Measurements from ENCODE around the gene HSD11B1. TPM values are rescaled to one million over a fixed set of nuclear protein-coding genes. Genes with fewer than 3 reads are reported as not detected.

The HSD11B1 gene
- polyA plus RNA-seq, 2 donors, result 0.24 to 0.41 TPM

Other genes with a start within 250 kb of the HSD11B1 start
- gene CAMK1G, start 121.1 kb upstream of the HSD11B1 start, polyA plus RNA-seq, result under 1 TPM in 1 of 2 donors, not detected in 1; 0.01 TPM
- 10 to 100 TPM; 15.2 to 31.1 TPM for gene LAMB3, start 52.4 kb upstream of the HSD11B1 start, polyA plus RNA-seq
- 10 to 100 TPM in 1 of 2 donors, 1 to 10 TPM in 1; 5.1 to 10.5 TPM for gene G0S2, start 29.4 kb upstream of the HSD11B1 start, polyA plus RNA-seq
- gene TRAF3IP3, start 51.2 kb downstream of the HSD11B1 start, polyA plus RNA-seq, result 1 to 10 TPM; 2.5 to 2.9 TPM
- 1 to 10 TPM; 2.1 to 2.8 TPM for gene C1orf74, start 79.7 kb downstream of the HSD11B1 start, polyA plus RNA-seq
- 10 to 100 TPM; 36.7 to 50.3 TPM for gene IRF6, start 101.3 kb downstream of the HSD11B1 start, polyA plus RNA-seq
- gene UTP25, start 123.1 kb downstream of the HSD11B1 start, polyA plus RNA-seq, result 1 to 10 TPM; 1.3 to 2.4 TPM
- gene SYT14, start 233.4 kb downstream of the HSD11B1 start, polyA plus RNA-seq, result under 1 TPM; under 0.01 TPM

Data from esophagus (tissue), 2 donors.